Esophagus squamous epithelium (tissue), 4 donors: Measurements from ENCODE around the gene NARS2.

Source experiments
- POLR2A ChIP-seq, 4 donors: fragments of 450-650 bp; IDR thresholded peaks; one replicate each; pipeline ENCODE4 v1.6.1; 2017; ENCODE audit warnings: antibody characterized with exemption in 4 of 4, mild to moderate bottlenecking in 4 of 4, moderate library complexity in 3 of 4
- TF ChIP-seq, protein P1 (sequence below), 6 experiments: fragments of 450-650 bp in 4 of 6; fragments of 200-600 bp in 2 of 6; sonication (generic) in 2 of 6; IDR thresholded peaks; one replicate each; pipeline ENCODE4 v1.5.1; 2016 to 2019; ENCODE audit warnings: antibody characterized with exemption in 6 of 6, mild to moderate bottlenecking in 4 of 6, moderate library complexity in 4 of 6

- TF ChIP-seq, protein P1, sequence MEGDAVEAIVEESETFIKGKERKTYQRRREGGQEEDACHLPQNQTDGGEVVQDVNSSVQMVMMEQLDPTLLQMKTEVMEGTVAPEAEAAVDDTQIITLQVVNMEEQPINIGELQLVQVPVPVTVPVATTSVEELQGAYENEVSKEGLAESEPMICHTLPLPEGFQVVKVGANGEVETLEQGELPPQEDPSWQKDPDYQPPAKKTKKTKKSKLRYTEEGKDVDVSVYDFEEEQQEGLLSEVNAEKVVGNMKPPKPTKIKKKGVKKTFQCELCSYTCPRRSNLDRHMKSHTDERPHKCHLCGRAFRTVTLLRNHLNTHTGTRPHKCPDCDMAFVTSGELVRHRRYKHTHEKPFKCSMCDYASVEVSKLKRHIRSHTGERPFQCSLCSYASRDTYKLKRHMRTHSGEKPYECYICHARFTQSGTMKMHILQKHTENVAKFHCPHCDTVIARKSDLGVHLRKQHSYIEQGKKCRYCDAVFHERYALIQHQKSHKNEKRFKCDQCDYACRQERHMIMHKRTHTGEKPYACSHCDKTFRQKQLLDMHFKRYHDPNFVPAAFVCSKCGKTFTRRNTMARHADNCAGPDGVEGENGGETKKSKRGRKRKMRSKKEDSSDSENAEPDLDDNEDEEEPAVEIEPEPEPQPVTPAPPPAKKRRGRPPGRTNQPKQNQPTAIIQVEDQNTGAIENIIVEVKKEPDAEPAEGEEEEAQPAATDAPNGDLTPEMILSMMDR (IDR thresholded peaks at IDR 0.05), result no peak
- TF ChIP-seq POLR2A (IDR thresholded peaks at IDR 0.05), result peak in 1 of 4 donors; percentile 43
Measured at GRCh38 chr11:78465169-78465942, 109.3 kb downstream of the NARS2 start.
